ENCODE data around the gene LOXL1. TPM values are rescaled to one million over a fixed set of nuclear protein-coding genes. Genes with fewer than 3 reads are reported as not detected.

The LOXL1 gene
- polyA plus RNA-seq, 1 donor (not counting 4 experiments of a cell fraction or from before 2014, with no cell fraction given): 8.8 TPM

DNA sequence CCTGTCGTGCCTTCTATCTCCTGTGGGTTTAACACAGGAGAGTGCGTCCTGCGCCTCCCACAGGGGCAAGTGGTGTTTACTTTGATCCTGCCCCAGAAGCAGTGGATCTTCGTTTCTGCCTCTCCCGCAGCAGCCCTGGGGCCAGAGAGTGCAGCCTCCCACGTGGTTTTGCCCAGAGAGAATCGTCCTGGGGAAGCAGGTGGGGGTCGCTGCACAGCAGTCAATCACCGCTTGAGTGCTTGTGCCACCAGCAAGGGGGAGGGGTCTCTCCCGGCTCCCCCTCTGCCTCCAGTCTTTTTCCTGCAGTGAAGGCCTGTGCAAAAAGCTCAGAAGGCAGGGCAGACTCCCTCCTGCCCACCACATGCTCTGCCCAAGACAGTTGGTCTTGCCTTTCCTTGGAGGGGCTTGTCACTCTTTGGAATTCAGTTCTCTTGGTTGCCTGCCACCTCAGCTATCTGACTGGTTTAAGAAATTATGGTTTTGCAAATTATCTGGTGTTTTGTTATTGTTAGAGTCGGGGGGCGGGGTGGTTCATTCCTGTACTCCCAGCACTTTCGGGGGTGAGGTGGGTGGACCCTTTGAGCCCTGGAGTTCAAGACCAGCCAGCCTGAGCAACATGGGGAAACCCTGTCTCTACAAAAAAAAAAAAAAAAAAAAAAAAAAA is 39.0 kb downstream of the LOXL1 start:
- H3K36me3 ChIP-seq (ENCODE audit: control insufficient read depth in 2 of 2, extremely low read depth in 1 of 2, insufficient read depth in 2 of 2, low read length in 2 of 2): no peaks in the 10 kb centered on the region
- peak overlapping the region; percentile 98 for H2AFZ ChIP-seq (ENCODE audit: control insufficient read depth, low read length)
- dilution Hi-C loops (cut with MboI; ENCODE audit: extremely low pct_ligation_motif_present, low sequenced_read_pairs): no loop called here
- H3K79me2 ChIP-seq (ENCODE audit: control insufficient read depth, insufficient read depth, low read length): no peaks in the 10 kb centered on the region
- peak overlapping the region in 2 of 3 experiments; percentile 33 to 68 for H3K4me3 ChIP-seq (ENCODE audit: control insufficient read depth in 2 of 3, extremely low read depth in 1 of 3, insufficient read depth in 2 of 3, low read depth in 1 of 3, low read length in 3 of 3)
- no peak for DNase-seq (ENCODE audit: low read depth, low spot score)
- no peak for TF ChIP-seq EZH2 (IDR thresholded peaks at IDR 0.05; ENCODE audit: low read length)
- TF ChIP-seq CTCF (optimal IDR thresholded peaks at IDR 0.05 in 1 of 3, IDR thresholded peaks at IDR 0.05 in 1 of 3, conservative IDR thresholded peaks at IDR 0.05 in 1 of 3; ENCODE audit: extremely low read depth in 1 of 3, insufficient read depth in 2 of 3, low read length in 3 of 3): no peak
- no peaks in the 10 kb centered on the region for H3K27me3 ChIP-seq (ENCODE audit: control insufficient read depth, extremely low read depth, insufficient read depth, low read length)
- H3K27ac ChIP-seq (ENCODE audit: control insufficient read depth, insufficient read depth, low read length): peak overlapping the region; percentile 36
- peaks cover 22% of the 10 kb centered on the region for H3K4me1 ChIP-seq (ENCODE audit: control insufficient read depth, extremely low read depth, insufficient read depth, low read length)
- H3K9me3 ChIP-seq (ENCODE audit: control insufficient read depth, low read depth, low read length): no peaks in the 10 kb centered on the region
- H3K4me2 ChIP-seq (ENCODE audit: control insufficient read depth, extremely low read depth, insufficient read depth, low read depth, low read length): peak overlapping the region; percentile 90
- peaks cover 3% of the 10 kb centered on the region for H3K9me1 ChIP-seq (ENCODE audit: control insufficient read depth, extremely low read depth, insufficient read depth, low read length)
- H3K9ac ChIP-seq (ENCODE audit: control insufficient read depth, extremely low read depth, insufficient read depth, low read length): peak overlapping the region; percentile 61
- FAIRE-seq: no peak
- H4K20me1 ChIP-seq (ENCODE audit: control insufficient read depth, extremely low read depth, insufficient read depth, low read length): no peaks in the 10 kb centered on the region

DNA sequence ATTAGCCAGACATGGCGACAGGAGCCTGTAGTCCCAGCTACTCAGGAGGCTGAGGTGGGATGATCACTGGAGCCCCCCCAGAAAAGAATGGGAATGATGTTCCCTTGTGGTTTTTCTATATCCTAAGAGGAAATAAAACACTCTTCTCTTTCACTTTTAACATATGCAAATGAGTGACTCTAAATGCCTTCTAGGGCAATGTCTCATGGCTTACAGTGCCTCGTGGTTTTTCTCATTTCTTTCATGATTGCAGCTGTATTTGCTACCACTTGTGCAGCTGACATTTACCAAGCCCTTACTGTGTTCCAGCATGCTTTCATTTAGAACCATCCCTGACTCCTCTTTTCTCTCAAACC is 39.5 kb downstream of the LOXL1 start:
- Histone ChIP-seq H3K4me2 (ENCODE audit: control insufficient read depth, extremely low read depth, insufficient read depth, low read depth, low read length) (peak overlapping the region; percentile 90), H3K27ac (ENCODE audit: control insufficient read depth, insufficient read depth, low read length) (peak overlapping the region; percentile 37), H4K20me1 (ENCODE audit: control insufficient read depth, extremely low read depth, insufficient read depth, low read length) (no peaks in the 10 kb centered on the region), H3K79me2 (ENCODE audit: control insufficient read depth, insufficient read depth, low read length) (no peaks in the 10 kb centered on the region), H3K4me1 (ENCODE audit: control insufficient read depth, extremely low read depth, insufficient read depth, low read length) (peaks cover 22% of the 10 kb centered on the region), H3K27me3 (ENCODE audit: control insufficient read depth, extremely low read depth, insufficient read depth, low read length) (no peaks in the 10 kb centered on the region), H3K9me1 (ENCODE audit: control insufficient read depth, extremely low read depth, insufficient read depth, low read length) (peaks cover 3% of the 10 kb centered on the region), H3K9me3 (ENCODE audit: control insufficient read depth, low read depth, low read length) (no peaks in the 10 kb centered on the region), H3K36me3 (ENCODE audit: control insufficient read depth in 2 of 2, extremely low read depth in 1 of 2, insufficient read depth in 2 of 2, low read length in 2 of 2) (no peaks in the 10 kb centered on the region), H3K4me3 (ENCODE audit: control insufficient read depth in 2 of 3, extremely low read depth in 1 of 3, insufficient read depth in 2 of 3, low read depth in 1 of 3, low read length in 3 of 3) (no peak overlapping the region), H2AFZ (ENCODE audit: control insufficient read depth, low read length) (no peak overlapping the region), H3K9ac (ENCODE audit: control insufficient read depth, extremely low read depth, insufficient read depth, low read length) (no peak overlapping the region)
- peak; percentile 82 for FAIRE-seq
- dilution Hi-C loops (cut with MboI; ENCODE audit: extremely low pct_ligation_motif_present, low sequenced_read_pairs): no loop called here
- TF ChIP-seq CTCF (optimal IDR thresholded peaks at IDR 0.05 in 1 of 3, IDR thresholded peaks at IDR 0.05 in 1 of 3, conservative IDR thresholded peaks at IDR 0.05 in 1 of 3; ENCODE audit: extremely low read depth in 1 of 3, insufficient read depth in 2 of 3, low read length in 3 of 3) (no peak), EZH2 (IDR thresholded peaks at IDR 0.05; ENCODE audit: low read length) (no peak)
- DNase-seq (ENCODE audit: low read depth, low spot score): no peak

All from keratinocyte (primary cell).